DMS 273 treated with DMSO at 0.1 percent for 48 hours (cell line): ENCODE results near the gene LMLN.
"Not testable (repeated sequence)": the region's sequence is repeated elsewhere in the genome, so short reads cannot be mapped to it uniquely, and the experiment has no call there.

Experiments used
- DNase-seq: peaks from one replicate; lab custom pipeline; 2025; lab: John Stamatoyannopoulos, UW

The LMLN gene

DNA sequence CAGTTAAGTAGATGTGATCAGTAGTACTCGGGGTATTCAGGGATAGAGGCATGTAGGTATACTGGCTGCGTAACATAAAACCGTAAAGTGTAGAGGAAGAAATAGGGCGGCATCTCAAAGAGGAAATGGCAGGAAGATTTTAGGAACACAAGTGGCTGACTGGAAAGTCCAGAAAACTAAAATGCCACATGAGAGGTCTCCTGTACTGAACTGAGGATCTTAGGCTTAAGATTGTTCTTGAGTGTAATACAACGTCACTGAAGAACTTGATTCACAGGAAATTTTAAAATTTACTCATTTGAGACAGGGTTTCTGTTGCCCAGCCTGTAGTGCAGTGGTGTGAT, 2.3 kb upstream of the LMLN start:
- no peak for DNase-seq

DNA sequence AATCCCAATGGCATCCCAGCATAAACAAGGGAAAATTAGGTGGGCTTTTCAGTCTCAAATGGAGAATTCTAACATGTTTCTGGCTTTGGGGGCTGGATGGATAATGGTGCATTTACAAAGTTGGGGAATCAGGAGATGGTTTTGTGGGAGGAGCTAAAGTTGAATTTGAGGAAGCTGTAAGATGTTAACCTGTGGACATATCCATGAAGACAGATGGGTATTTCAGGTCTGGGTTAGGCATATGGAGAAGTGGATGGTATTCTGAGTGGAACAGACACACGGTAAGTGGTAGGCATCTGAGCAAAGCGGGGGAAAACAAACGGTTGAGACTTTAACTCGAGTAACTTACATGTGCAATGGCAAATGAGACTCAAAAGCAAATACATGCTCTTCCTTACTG, 1.7 kb upstream of the LMLN start:
- DNase-seq: no peak

DNA sequence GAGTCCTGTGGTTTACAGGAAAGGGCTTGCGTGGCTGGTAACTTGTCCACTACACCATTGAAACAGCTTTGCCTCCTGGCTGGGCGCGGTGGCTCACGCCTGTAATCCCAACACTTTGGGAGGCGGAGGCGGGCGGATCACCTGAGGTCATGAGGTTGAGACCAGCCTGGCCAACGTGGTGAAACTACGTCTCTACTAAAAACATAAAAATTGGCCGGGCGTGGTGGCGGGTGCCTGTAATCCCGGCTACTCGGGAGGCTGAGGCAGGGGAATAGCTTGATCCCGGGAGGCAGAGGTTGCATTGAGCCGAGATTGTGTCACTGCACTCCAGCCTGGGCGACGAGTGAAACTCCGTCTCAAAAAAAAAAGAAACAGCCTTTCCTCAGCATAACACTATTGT, 1.2 kb upstream of the LMLN start:
- not testable (repeated sequence) for DNase-seq

DNA sequence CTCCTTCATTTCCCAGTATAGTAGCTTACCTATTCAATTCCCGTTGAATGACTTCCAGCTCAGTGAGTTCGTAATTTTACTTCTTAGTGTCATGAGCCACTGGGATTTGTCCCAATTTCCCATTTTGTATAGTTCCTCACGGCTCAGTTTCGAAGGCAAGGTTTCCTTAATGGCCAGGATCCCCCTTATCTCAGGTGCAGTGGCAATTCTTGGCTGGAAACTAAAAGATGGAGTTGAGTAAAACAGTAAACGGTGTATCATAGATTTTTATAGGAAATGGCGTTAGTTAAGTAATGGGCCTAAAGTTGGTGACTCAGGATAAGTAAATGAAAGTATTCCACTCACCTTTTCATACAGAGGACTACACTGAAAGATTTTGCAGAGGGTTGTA, 522 bp upstream of the LMLN start:
- DNase-seq: no peak

DNA sequence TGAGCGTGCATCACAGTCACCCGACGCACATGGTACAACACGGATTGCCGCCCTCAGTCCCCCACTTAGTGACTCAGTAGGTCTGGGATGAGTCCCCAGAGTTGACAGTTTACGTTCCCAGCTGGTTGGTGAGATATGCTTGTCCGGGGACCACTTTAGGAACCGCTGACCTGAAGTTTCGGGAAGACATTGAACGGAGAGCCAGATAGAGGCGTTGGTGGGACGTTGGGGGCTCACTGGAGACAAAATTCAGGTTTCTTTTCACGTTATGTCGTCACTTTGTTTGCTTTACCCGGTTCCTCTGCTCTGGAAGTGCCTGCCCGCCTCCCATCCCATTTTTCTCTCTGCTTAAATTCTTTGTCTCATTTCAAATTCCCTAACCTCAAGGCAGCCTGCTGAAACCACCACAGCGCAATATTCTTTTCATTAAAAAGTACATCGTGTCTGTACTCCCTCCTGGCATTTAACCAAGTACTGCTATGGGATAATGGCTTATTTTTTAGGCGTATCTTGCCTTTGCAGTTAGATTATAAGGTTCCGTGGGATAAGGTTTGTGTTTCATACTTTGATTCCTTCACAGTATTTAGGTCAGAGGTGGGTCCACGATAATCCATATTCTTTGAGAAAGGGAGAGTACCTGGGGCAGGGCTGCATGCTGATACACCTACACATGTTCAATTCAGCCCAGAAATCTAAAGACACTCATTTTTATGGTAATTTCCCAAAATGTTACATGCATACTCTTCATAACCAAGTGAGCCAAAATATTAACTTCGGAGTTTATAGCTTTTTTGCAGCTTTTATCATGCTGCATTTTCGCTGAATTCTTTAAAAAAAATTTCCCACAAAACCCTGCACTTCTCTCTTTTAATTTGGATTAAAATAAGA, 921 bp downstream of the LMLN start:
- no peak for DNase-seq

DNA sequence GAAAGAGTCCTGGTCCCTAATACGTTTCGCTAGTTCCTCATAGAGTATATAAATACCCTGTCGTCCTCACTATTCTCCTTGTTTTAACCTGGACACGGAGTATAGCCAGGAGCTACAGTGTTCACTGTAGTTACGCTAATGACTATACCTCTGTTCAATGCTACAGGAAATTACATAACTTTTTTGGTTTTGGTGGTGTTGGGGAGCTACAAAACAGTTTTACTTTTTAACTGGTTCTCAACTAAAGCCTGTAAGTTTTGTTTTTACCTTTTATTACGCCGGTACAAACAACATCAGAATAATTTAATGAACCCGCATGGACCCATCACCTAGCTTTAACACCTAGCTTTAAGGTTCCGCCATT, 1.5 kb downstream of the LMLN start:
- DNase-seq: no peak

DNA sequence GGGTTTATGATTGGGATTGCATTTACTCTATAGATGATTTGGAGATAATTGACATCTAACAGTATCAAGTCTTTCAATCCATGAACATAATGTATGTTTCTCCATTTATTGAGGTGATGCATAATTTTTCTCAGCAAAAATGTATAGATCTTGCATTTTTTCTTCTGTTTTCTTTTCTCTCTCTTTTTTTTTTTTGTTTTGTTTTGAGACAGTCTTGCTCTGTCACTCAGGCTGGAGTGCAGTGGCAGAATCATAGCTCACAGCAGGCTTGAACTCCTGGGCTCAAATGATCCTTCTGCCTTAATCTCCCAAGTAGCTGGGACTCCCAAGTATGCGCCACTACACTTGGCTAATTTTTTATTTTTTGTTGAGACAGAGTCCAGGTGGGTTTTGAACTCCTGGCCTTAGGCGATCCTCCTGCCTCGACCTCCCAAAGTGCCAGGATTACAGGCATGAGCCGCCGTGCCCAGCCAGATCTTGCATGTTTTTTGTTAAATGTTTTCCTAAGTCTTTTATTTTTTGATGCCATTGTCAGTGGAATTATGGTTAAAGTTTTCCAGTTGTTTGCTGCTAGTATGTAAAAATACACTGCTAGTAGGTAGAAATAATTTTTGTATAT, 3.1 kb downstream of the LMLN start:
- DNase-seq: no peak

DNA sequence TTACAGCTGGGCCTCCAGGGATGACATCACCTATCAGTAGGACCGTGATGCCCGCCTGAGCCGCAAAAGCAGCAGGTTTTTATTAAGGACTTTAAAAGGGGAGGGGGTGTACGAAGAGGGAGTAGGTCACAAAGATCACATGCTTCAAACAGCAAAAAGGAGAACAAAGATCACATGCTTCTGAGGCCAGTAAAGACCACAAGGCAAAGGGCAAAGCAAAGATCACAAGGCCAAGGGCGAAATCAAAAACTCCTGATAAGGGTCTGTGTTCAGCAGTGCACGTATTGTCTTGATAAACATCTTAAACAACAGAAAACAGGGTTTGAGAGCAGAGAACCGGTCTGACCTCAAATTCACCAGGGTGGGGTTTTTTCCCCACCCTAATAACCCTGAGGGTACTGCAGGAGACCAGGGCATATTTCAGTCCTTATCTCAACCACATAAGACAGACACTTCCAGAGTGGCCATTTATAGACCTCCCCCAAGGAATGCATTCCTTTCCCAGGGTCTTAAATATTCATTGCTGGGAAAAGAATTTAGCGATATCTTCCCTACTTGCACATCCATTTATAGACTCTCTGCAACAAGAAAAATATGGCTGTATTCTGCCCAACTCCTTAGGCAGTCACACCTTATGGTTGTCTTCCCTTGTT, 7.4 kb downstream of the LMLN start:
- not testable (repeated sequence) for DNase-seq

DNA sequence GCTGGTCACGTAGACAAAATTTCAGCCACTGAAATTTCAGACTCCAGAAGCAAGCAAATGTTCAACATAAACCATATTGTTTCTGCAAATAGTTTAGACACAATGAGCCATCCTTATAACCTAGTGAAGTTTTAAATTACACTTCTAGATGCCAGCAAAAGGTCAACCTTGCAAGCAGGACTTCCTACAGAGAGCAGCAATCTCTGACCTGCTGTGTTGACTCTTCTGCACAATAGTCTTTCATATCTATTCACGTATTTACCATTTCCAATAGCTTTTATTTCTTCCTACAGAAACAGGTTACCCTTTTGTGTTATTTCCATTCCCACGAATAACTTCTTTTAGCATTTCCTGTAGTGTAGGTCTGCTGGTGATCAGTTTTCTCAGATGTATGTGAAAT, 10.6 kb downstream of the LMLN start:
- no peak for DNase-seq

DNA sequence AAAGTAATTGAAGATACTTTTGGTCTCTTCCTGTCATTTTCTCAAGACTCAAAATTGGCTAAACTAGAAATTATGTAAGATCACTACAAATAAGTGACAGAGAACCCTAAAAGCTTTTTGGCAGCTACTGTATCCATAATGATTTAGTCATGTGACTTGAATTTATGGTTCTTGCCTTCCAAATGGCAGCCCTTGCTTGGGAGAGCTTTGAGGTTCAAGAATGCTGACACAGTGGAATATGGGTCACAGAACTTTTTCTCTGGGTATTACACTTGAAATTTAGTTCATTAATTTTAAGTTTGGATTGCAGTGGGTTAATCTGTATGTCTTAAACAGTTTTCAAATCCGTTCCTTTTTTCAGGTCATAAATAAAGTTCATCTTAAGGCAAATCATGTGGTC, 14.0 kb downstream of the LMLN start:
- no peak for DNase-seq

DNA sequence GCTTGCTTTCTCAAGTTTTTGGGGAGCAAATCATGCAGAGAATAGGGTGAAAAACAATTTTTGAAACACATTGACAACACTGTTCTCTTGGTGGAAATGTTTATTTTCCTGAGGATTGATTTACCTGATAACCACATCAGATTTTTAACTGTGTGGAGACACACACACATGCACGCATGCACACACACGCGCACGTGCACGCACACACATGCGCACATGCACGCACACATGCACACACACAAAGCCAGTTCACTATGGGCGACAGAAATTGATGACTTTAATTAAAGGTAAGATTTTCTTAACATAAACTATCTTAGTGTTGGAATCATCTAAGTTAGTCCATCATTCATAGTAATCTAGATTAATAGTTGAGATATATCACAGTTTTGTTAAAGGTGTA, 15.3 kb downstream of the LMLN start:
- DNase-seq: no peak

DNA sequence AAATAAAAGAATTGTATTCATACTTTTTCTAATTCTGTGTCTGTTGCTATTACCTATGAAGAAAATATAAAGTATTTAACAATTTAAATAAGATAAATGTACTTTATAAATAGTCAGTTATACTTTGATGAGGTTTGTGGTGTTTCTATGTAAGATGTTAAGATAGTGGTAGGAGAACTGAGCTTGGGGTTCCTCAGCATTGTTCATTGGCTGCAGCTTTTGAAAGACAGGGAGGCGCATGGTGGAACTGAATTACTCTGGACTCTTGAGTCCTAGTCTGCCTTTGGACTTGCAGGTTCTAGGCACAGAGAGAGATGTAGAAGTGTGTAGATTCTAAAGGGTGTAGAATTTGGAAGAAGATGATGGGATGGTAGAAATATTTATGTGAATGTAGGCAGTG, 23.1 kb downstream of the LMLN start:
- DNase-seq: no peak

DNA sequence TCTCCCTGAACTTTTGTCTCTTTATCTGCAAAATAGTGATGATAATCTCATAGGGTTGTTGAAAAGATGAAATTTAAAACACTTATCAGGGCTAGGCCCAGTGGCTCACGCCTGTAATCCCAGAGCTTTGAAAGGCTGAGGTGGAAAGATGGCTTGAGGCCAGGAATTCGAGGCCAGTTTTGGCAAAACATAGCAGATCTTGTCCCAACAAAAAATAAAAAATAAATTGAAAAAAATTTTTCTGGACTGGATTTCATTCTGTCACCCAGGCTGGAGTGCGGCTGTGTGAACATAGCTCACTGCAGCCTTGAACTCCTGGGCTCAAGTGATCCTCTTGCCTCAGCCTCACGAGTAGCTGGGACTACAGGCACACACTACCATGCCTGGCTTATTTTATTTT, 29.6 kb downstream of the LMLN start:
- DNase-seq: no peak

DNA sequence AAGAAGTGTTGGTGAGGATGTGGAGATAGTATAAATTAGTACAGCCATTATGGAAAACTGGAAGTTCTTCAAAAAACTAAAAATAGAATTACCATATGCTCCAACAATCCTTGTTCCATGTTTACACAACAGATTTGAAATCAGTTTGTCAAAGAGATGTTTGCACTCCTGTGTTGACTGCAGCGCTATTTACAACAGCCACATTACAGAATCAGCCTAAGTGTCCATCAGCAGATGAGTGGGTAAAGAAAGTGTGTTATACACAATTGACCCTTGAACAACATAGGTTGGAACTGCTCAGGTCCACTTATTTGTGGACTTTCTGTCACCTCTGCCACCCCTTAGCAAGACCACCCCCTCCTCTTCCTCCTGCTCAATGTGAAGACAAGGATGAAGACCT, 34.7 kb downstream of the LMLN start:
- no peak for DNase-seq

DNA sequence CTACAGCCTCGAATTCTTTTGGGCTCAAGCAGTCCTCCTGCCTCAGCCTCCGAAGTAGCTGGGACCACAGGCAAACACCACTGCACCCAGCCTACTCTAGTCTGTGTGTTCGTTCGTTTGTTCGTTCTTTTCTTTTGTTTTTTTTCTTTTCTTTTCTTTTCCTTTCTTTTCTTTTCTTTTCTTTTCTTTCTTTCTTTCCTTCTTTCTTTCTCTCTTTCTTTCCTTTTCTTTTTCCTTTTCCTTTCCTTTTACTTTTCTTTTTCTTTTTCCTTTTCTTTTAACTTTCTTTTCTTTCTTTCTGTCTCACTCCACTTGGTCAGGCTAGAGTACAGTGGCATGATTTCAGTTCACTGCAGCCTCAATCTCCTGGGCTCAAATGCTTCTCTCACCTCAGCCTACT, 36.8 kb downstream of the LMLN start:
- DNase-seq: no peak

DNA sequence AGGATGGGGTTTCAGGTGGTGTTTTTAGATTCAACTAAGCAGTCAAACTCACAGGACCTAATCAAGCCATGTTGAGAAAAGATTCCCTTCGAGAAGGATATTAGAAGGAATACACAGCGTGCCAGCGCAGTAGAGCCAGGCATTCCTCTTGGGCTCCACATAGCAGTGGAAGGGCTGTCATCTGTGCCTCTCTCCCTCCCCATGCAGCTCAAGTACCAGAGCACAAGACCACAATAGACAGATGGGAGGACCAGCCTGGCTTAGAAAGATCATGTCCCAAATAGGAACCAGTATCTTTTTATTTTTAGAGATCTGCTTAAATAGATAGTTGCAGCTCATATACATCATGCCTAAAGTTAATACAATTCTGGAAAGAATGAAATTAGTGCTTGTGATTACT, 37.9 kb downstream of the LMLN start:
- DNase-seq: no peak

DNA sequence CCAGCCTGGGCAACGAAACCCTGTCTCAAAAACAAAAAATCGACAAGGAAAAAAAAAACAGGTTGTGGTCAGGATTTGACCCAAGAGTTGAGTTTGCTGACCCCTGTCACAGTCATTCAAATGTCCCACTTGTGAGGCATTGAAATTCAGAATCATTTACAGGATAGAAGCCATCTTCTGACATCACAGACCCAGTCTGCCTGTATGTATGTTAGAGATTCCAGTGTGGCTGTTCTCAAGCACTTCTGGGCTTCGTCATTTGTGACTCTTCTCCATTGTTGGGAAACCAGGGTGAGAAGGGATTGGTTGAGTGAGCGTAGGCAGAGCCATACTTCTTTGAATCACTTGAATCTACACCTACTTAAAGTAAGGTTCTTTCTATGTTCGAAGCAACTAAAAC, 57.1 kb downstream of the LMLN start:
- no peak for DNase-seq

DNA sequence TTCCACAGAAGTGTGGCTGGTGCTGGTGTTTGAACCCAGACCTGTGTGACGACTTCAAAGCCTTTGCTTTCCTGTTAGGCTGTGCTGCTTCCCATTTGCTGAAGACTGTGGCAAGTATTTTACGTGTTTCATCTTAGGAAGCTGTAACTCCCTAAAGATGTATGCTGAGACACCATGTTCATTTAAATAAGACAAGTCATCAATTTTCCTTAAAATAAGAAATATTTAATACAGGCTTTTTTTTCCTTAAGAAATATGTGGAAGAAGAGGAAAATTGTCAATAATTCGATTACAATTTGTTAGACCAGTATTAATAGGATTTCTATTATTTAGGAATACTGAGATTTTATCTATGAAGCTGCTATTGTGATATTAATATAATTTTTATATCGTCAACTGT, 58.4 kb downstream of the LMLN start:
- DNase-seq: no peak

DNA sequence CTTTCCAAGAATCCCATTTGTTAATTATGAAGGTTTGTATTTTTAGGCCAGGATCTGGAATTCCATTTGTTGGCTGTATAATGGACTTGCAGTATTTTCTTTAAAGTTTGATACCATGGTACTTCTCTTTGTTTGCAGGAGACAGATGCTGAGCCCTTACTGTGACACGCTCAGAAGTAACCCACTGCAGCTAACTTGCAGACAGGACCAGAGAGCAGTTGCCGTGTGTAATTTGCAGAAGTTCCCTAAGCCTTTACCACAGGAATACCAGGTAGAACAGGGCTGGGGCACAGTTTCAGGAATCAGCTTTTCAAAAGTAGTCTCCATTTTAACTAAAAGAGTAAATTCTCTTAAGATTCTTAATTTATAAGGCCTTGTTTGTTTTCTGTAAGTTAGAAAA, 59.1 kb downstream of the LMLN start:
- no peak for DNase-seq

DNA sequence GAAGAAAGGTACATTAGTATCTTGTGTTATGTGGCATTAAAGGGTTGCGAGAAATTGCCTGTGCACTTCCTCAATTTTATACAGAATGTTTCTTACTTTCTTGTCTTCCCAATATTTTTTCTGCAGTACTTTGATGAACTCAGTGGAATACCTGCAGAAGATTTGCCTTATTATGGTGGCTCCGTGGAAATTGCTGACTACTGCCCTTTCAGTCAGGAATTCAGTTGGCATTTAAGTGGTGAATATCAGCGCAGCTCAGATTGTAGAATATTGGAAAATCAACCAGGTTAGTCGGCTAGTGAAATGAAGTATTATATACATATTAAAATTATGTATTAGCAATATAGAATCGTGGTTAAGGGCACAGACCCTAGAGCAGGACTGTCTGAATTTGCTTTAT, 61.3 kb downstream of the LMLN start:
- DNase-seq: no peak

DNA sequence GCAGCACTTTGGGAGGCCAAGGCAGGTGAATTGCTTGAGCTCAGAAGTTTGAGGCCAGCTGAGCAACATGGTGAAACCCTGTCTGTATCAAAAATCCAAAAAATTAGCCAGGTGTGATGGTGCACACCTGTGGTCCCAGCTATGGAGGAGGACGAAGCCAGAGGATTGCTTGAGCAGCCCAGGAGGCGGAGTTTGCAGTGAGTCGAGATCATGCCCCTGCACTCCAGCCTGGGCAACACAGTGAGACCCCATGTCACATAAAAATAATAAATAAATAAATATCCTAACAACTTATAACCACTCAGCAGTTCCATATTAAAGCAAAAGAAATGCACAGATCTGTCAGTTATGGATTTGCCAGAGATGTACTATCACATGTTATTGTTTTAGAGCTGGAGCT, 62.6 kb downstream of the LMLN start:
- DNase-seq: no peak

DNA sequence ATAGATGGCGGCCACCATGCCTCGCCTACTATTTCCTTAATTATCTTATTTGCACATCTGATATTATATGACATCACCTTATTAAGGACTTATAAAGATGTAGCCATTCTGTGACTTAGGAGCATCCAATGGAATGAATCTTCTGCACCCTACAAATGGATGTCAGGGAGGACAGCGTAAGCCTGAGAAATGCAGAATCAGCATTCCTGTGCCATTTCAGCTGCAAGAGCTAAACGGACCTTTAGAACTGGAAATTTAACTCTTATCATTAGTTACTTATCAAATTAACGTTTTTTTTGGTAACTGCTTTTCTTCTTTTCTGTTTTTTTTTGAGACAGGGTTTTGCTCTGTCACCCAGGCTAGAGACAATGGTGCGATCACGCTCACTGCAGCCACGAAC, 65.6 kb downstream of the LMLN start:
- no peak for DNase-seq

DNA sequence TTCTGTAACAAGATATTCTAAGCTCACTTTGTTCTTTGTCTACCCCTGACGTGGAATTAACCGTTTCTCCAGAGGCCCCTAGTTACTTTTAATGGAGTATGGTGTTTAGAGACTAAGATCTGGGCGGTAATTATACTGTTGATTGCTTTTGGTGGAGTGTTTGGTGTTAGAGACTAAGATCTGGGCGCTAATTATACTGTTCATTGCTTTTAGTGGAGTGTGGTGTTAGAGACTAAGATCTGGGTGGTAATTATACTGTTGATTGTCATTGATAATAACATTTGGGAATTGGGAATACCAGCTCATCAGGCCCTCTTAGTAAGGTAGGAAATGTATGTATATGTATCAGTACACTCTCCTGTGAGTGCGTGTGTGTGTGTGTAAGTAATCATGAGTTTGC, 66.6 kb downstream of the LMLN start:
- DNase-seq: no peak
